Omental fat pad (tissue), 4 donors: ENCODE results near the gene NKD1. TPM values are rescaled to one million over a fixed set of nuclear protein-coding genes. Genes with fewer than 3 reads are reported as not detected.

Experiments
- ATAC-seq: fragments of 150-250 bp; one replicate; pipeline ENCODE4 v1.9.1; 2016; ENCODE audit warnings: mild to moderate bottlenecking, moderate library complexity; ENCODE audit not compliant: low FRiP score
- DNase-seq: peaks from one replicate; pipeline ENCODE4 v3.0.0-alpha.2; 2019; ENCODE audit warnings: low spot score
- CTCF ChIP-seq, 3 donors: fragments of 450-650 bp; IDR thresholded peaks; one replicate each; pipeline ENCODE4 v1.5.1; 2016 to 2017; ENCODE audit warnings: antibody characterized with exemption in 3 of 3, mild to moderate bottlenecking in 3 of 3, moderate library complexity in 2 of 3
- total RNA-seq, 4 donors: library from RNA; depleted of rRNA; stranded (reverse); fragments of >200 nt; gene quantifications; one replicate each; pipeline ENCODE4 v1.1.0, GENCODE V29; 2016

The NKD1 gene
- total RNA-seq, 4 donors from 2014 or later, result 2.2 to 11.6 (median 3.1) TPM

GRCh38 chr16:50621452-50621792 is 73.2 kb downstream of the NKD1 start:
- no peak for TF ChIP-seq CTCF (IDR thresholded peaks at IDR 0.05)
- no peak for DNase-seq

GRCh38 chr16:50622029-50622428 is 73.8 kb downstream of the NKD1 start:
- DNase-seq, result no peak
- no peak for TF ChIP-seq CTCF (IDR thresholded peaks at IDR 0.05)
- ATAC-seq, result no peak

More at GRCh38 chr16:50621452-50621792, 73.2 kb downstream of the NKD1 start:
- no peak for ATAC-seq

GRCh38 chr16:50622643-50623369 is 74.6 kb downstream of the NKD1 start:
- TF ChIP-seq CTCF (IDR thresholded peaks at IDR 0.05), result no peak
- DNase-seq (no peak), ATAC-seq (no peak)

- DNase-seq (no peak), ATAC-seq (no peak)
- TF ChIP-seq CTCF (IDR thresholded peaks at IDR 0.05), result no peak
Measured at GRCh38 chr16:50624449-50624970, 76.3 kb downstream of the NKD1 start.

GRCh38 chr16:50625374-50625773 is 77.2 kb downstream of the NKD1 start:
- no peak for TF ChIP-seq CTCF (IDR thresholded peaks at IDR 0.05)
- ATAC-seq (no peak), DNase-seq (no peak)

- DNase-seq (no peak), ATAC-seq (no peak)
- TF ChIP-seq CTCF (IDR thresholded peaks at IDR 0.05), result no peak
Measured at GRCh38 chr16:50626868-50627267, 78.7 kb downstream of the NKD1 start.

GRCh38 chr16:50627419-50627818 is 79.2 kb downstream of the NKD1 start:
- TF ChIP-seq CTCF (IDR thresholded peaks at IDR 0.05), result no peak
- DNase-seq (no peak), ATAC-seq (peak; percentile 75)
